OCI-LY3 (cell line): Measurements from ENCODE around the gene PIGX.

Experiments
- EZH2phosphoT487 ChIP-seq: fragments of 200-600 bp; shearing (Covaris generic); IDR thresholded peaks from 2 replicates; pipeline ENCODE4 v1.6.1; 2018; ENCODE audit warnings: antibody characterized with exemption, mixed run types, low read depth
- TF ChIP-seq, protein P1 (sequence below): fragments of 200-600, 300-600 bp; sonication (generic); IDR thresholded peaks from 2 replicates; pipeline ENCODE4 v1.5.1; 2014; ENCODE audit warnings: antibody characterized with exemption, low read length, low read depth

DNA sequence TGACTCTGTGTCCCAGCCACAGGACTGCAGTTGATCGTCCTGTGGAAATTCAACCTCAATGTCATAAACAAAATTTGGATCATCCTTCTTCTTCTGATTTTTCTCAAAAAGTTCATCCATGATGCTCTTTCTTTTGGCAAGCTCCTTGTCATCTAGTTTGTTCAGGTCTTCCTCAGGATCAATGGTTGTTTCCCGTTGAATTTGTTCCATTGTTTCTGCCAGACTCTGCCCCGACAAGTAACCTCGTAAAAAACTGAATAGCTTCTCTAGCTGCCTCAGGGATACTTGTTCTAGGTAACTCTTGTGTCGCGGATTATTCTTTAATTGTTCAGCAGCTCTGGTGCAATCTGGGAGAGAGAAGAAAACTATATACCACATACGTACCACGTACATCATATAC lies 4.6 kb upstream of the PIGX start:
- TF ChIP-seq, protein P1, sequence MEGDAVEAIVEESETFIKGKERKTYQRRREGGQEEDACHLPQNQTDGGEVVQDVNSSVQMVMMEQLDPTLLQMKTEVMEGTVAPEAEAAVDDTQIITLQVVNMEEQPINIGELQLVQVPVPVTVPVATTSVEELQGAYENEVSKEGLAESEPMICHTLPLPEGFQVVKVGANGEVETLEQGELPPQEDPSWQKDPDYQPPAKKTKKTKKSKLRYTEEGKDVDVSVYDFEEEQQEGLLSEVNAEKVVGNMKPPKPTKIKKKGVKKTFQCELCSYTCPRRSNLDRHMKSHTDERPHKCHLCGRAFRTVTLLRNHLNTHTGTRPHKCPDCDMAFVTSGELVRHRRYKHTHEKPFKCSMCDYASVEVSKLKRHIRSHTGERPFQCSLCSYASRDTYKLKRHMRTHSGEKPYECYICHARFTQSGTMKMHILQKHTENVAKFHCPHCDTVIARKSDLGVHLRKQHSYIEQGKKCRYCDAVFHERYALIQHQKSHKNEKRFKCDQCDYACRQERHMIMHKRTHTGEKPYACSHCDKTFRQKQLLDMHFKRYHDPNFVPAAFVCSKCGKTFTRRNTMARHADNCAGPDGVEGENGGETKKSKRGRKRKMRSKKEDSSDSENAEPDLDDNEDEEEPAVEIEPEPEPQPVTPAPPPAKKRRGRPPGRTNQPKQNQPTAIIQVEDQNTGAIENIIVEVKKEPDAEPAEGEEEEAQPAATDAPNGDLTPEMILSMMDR, result no peak
- no peak for TF ChIP-seq EZH2phosphoT487
